Panc1 (cell line): ENCODE results near the gene POLE4.

Source experiments
- CTCF ChIP-seq: fragments of 450-650 bp; IDR thresholded peaks from 2 replicates; pipeline ENCODE4 v1.5.1; 2017; ENCODE audit warnings: mild to moderate bottlenecking
- POLR2AphosphoS5 ChIP-seq: IDR thresholded peaks from 2 replicates; pipeline ENCODE4 v1.6.1; 2012; ENCODE audit warnings: mild to moderate bottlenecking, low read depth, low read length, moderate library complexity

- TF ChIP-seq CTCF (no peak), POLR2AphosphoS5 (no peak)
Observed at GRCh38 chr2:74911061-74911460, 47.4 kb upstream of the POLE4 start.
